ENCODE data around the gene TRIM3. TPM values are rescaled to one million over a fixed set of nuclear protein-coding genes. Genes with fewer than 3 reads are reported as not detected.

Gene TRIM3
- total RNA-seq, 4 donors from 2014 or later = 21.5 to 159 (median 123) TPM

GRCh38 chr11:6437993-6438392 is 35.7 kb downstream of the TRIM3 start:
- Histone ChIP-seq H3K9me3 (no peaks in the 10 kb centered on the region), H3K27ac (no peak overlapping the region), H3K4me1 (peaks cover 0 to 6% (median 0%) of the 10 kb centered on the region in 4 donors), H3K4me3 (no peak overlapping the region), H3K27me3 (no peaks in the 10 kb centered on the region), H3K36me3 (no peaks in the 10 kb centered on the region)
- no peak for DNase-seq
- no peak for TF ChIP-seq CTCF (IDR thresholded peaks at IDR 0.05)
- TF ChIP-seq POLR2A (IDR thresholded peaks at IDR 0.05) = no peak

DNA sequence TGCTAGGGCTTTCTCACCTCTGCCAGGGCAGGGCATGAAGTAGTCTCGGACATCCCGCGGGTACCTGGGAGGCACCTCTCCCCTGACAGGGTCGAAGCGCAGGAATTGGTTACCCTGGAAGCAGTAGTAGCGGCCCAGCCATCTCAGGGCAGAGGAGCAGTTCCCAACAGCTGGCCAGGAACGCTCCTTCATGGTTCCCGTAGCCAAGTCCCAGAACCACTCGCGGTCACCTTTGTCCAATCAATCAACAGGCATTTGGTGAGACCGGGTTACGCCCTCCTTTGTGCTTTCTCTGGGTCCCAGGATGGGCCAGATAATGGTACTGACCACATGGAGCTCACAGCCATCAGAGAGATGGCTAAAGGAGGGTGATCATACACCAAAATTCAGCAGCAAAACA is 36.3 kb downstream of the TRIM3 start:
- Histone ChIP-seq H3K9me3 (no peaks in the 10 kb centered on the region), H3K4me3 (no peak overlapping the region), H3K27ac (no peak overlapping the region), H3K27me3 (no peaks in the 10 kb centered on the region), H3K4me1 (peaks cover 0 to 6% (median 0%) of the 10 kb centered on the region in 4 donors), H3K36me3 (no peaks in the 10 kb centered on the region)
- TF ChIP-seq CTCF (IDR thresholded peaks at IDR 0.05) (no peak), POLR2A (IDR thresholded peaks at IDR 0.05) (no peak)
- DNase-seq = no peak

DNA sequence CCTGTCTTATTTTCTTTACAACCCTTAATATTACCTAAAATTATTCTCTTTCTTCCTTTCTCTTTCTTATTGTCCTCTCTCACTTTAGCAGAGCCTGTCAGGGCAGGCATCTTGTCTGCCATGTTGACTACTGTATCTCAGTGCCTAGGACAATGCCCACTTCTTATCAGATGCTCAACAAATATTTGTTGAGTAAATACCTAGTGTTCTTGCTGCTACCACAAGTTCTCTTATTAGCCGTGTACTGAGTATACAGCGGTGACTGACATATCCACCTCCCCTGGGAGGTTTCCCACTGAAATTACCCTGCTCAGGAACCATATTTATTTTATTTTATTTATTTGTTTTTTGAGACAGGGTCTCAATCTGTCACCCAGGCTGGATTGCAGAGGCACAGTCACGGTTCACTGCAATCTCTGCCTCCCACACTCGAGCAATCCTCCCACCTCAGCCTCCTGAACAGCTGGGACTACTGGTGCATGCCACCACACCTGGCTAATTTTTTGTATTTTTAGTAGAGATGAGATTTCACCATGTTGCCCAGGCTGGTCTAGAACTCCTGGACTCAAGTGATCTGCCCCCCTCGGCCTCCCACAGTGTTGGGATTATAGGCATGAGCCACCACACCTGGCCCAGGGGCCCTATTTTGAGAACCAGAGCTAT is 39.6 kb downstream of the TRIM3 start:
- H3K9me3 ChIP-seq = no peaks in the 10 kb centered on the region
- TF ChIP-seq POLR2A (IDR thresholded peaks at IDR 0.05) = no peak
- no peak for TF ChIP-seq CTCF (IDR thresholded peaks at IDR 0.05)
- H3K36me3 ChIP-seq = no peaks in the 10 kb centered on the region
- H3K4me3 ChIP-seq = no peak overlapping the region
- no peak overlapping the region for H3K27ac ChIP-seq
- no peaks in the 10 kb centered on the region for H3K27me3 ChIP-seq
- no peak for DNase-seq
- H3K4me1 ChIP-seq = peaks cover 0 to 6% (median 0%) of the 10 kb centered on the region in 4 donors

DNA sequence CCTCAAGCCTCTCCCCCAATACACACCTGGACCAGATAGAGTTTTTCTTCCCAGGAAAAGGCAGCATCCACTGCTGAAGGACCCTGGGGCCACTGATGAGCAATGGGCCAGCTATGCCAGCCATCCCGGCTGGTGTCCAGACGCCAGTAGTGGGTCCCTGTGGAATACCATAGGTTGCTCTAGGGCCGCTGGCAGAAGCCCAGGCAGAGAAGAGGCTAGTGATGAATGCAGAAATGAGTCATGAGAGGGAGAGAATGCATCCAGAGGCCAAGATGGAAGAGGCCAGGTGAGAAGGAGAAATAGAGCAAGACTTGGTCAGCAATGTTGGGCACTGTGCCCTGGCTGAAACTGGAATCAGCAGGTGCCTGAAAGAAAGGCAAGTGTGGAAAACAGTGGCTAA is 41.9 kb downstream of the TRIM3 start:
- Histone ChIP-seq H3K27me3 (no peaks in the 10 kb centered on the region), H3K9me3 (no peaks in the 10 kb centered on the region), H3K4me1 (no peaks in the 10 kb centered on the region), H3K27ac (no peak overlapping the region), H3K36me3 (no peaks in the 10 kb centered on the region), H3K4me3 (no peak overlapping the region)
- TF ChIP-seq POLR2A (IDR thresholded peaks at IDR 0.05) = no peak
- no peak for TF ChIP-seq CTCF (IDR thresholded peaks at IDR 0.05)
- no peak for DNase-seq

- no peaks in the 10 kb centered on the region for H3K4me1 ChIP-seq
- H3K9me3 ChIP-seq = no peaks in the 10 kb centered on the region
- no peaks in the 10 kb centered on the region for H3K27me3 ChIP-seq
- TF ChIP-seq POLR2A (IDR thresholded peaks at IDR 0.05) = no peak
- TF ChIP-seq CTCF (IDR thresholded peaks at IDR 0.05) = no peak
- no peak overlapping the region for H3K27ac ChIP-seq
- DNase-seq = no peak
- no peak overlapping the region for H3K4me3 ChIP-seq
- no peaks in the 10 kb centered on the region for H3K36me3 ChIP-seq
These were observed 46.2 kb downstream of the TRIM3 start for GRCh38 chr11:6427516-6427915.

GRCh38 chr11:6420677-6421076 is 53.1 kb downstream of the TRIM3 start:
- no peaks in the 10 kb centered on the region for H3K36me3 ChIP-seq
- H3K27me3 ChIP-seq = no peaks in the 10 kb centered on the region
- no peak for DNase-seq
- H3K9me3 ChIP-seq = no peaks in the 10 kb centered on the region
- H3K4me1 ChIP-seq = peaks cover 0 to 22% (median 2%) of the 10 kb centered on the region in 4 donors
- TF ChIP-seq CTCF (IDR thresholded peaks at IDR 0.05) = no peak
- no peak for TF ChIP-seq POLR2A (IDR thresholded peaks at IDR 0.05)
- no peak overlapping the region for H3K27ac ChIP-seq
- H3K4me3 ChIP-seq = no peak overlapping the region
